Middle frontal gyrus (tissue), 1 donor: ENCODE data around the gene MTX3.

Experiments used
- DNase-seq: peaks from one replicate; pipeline ENCODE4 v3.0.0-alpha.2; 2015; ENCODE audit warnings: low spot score; ENCODE audit errors: extremely low spot score

MTX3 gene, protein sequence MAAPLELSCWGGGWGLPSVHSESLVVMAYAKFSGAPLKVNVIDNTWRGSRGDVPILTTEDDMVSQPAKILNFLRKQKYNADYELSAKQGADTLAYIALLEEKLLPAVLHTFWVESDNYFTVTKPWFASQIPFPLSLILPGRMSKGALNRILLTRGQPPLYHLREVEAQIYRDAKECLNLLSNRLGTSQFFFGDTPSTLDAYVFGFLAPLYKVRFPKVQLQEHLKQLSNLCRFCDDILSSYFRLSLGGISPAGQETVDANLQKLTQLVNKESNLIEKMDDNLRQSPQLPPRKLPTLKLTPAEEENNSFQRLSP

DNA sequence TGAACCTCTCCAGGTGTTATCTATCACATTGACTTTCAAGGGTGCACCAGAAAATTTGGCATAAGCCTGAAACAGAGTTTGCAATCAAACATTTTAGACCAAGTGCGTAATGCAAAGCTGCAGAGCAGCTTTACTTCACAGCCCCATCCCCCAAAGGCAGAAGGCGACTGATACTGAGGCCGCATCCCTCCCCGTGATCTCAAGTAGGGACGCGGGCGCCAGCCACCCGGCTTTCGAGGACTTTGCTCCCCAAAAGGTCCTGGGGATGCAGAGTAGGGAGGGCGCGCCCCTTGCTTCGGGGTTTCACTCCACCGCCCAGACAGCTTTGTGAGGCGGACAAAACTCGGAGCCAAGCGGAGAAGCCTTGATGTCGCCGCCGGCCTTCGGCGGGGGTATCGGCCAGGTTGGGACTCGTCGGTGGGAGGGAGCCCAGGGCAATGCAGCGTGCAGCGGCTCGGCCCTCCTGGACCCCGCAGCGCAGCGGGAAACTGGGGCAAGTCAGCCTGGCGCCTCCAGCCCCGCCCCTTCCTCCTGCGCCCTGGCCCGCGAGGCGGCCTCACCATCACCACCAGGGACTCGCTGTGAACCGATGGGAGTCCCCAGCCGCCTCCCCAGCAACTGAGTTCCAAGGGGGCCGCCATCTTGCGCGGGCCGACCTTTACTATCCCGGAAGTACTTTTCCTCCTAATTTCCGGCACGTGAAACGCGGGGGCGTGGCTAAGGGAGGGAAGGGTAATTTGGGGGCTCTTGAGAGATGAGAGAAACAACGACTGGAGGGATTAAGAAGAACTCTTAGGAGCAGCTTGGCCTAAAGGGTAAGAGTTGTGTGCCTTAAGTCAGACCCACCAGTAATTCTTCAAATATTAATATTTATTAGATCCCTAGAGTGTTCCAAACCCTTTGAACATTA is at the start of gene MTX3:
Gene MTX3, minus strand, starts transcription at position 665 of the 910 bp plus-strand sequence. Its CDS starts 24 bp downstream, at position 641.
- peak; percentile 77 for DNase-seq

DNA sequence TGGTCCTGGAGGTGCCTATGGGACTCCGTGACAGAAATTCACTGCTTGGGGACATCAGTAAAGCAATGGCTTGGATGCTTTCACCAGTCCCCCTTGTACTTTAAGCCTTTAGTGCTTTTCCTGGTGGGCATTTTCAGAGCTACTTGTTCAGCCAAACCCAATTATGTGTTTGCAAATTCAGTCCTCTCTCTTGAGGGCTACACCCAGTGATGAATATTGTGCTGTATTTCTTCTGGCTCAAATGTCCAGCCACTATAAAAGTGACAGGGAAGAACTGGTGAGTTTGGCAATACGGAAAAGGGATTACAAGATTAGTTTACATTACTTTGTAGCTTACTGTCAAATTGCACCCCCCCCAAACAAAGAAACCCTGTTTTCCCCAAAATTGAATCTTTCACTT is 48.6 kb upstream of the MTX3 start:
- no peak for DNase-seq

DNA sequence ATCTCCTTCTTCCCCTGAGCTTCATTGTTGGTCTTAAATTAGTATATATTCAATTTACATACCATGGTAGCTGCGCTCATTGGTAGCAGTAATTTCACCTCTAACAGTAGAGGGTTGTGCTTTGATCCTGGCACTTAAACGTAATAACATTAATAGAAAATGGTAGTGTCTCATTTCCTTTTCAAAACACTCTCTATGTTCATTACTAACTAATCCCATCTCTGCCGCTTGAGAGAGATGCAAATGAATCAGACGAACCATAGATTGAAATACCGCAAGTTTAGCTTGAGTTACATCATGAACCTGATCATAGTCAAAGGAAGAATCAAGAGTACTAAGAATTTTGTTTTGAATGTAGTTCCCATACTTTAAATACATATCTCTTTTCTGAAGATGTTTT is 46.3 kb upstream of the MTX3 start:
- no peak for DNase-seq

DNA sequence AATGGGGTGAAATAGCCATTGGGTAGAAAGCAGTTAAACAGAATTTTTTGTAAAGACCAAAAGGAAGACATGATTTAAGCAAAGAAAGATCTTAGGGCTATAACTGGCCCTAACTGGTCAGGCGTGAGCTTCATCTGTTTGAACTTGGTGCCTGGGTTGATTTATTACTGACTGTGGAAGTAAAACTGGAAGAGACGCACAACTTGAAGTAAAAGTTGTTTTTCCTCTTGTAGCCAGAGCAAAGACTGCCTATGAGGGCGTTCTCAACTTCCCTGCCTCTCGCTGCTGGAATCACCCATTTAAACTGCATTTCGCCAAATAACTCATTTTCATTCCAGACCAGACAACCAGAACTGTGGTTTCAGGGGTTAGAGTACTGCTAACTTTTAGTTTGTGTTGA is 45.6 kb upstream of the MTX3 start:
- DNase-seq = no peak

DNA sequence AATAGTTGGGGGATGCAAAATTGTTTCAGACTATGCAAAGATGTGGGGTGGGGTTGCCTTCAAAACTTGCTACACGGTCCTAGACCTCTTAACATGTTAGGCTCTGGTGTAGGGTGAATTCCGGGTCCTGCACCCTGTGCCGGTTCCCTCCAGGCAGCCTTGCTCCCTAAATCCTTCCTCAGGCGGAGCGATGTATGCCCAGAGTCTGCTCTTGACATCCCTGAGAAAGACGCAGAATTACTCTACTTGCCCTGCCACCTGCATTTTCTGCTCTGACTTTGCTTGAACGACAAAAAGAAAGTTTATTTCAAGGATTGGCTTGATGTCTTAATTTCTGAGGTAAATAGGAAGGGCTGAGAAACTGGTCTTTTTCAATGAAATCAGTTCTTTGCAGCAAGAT is 44.8 kb upstream of the MTX3 start:
- DNase-seq = no peak

DNA sequence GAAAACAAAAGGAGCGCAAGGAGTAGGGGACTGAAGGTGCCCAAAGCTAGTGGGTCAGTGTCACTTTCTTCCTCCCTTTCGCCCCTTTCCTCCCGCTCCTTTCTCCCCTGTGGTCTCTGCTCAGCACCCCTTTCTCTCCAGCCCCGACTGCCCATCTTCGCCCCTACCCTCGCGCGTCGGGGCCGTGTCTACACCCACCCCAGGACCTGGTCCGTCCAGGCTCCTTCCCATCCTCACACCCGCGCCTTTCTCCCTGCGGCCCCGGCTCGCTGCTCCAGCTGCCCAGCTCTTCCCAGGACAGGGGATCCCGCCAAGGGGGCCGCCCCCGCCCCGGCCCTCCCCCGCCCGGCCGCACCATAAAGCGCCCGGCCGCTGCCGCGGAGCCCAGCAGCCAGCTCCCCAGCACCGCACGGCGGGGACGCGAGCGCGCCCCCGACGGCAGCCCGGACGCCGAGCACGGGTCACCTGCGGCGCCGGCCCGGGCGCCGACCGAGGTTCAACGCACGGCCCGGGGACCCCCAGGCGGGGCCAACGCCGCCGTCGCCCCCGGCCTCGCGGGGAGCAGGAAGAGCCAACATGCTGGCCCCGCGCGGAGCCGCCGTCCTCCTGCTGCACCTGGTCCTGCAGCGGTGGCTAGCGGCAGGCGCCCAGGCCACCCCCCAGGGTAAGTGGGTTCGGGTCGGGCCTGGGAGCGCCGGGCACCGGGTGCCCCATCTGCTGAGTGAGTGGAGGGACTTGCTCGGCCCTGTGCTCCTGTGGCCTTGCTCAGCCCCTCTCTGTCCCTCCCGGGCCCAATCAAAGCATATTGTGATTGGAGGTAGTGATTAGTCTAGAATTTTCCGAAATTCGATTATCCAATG is 44.1 kb upstream of the MTX3 start, which contains the start of gene THBS4:
Gene THBS4, plus strand, starts transcription at position 387 of the 860 bp plus-strand sequence. Its CDS starts 190 bp downstream, at position 577.
- DNase-seq = no peak

DNA sequence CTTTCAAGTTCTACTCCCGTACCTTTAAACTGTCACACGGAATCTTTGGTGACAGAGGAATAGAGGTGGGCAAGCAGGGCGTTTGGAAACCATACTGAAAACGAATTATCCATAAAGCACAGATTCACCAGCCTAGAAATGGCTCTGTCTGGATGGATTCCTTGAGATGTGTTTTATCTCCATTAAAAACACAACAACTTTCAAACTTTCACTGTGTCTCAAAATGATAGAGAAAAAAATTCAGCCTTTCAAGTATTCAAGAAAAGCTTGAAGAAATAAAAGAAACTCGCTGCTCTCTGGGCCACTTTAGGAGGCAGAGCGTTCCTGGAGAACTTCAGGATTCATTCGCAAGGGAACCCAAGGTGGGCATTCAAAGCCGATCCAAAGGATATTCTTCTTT is 43.5 kb upstream of the MTX3 start:
- no peak for DNase-seq

DNA sequence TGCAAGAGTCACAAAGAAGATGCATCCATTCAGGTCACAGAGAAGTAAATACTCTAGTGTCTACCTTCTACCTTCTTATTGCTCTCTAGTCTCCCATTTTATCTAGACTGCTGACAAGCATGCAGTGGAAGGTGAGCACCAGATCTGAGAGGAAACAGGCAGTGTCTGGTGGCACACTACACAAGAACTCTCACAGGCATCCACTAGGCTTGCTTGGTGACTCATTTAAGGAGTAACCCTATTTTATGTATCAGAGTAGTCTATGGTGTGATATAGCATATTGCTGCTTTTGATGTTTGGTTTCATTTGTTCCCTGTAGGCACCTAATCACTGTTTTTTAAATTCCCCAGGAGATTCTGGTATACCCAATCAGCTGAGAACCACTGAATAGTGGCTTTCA is 42.5 kb upstream of the MTX3 start:
- no peak for DNase-seq

DNA sequence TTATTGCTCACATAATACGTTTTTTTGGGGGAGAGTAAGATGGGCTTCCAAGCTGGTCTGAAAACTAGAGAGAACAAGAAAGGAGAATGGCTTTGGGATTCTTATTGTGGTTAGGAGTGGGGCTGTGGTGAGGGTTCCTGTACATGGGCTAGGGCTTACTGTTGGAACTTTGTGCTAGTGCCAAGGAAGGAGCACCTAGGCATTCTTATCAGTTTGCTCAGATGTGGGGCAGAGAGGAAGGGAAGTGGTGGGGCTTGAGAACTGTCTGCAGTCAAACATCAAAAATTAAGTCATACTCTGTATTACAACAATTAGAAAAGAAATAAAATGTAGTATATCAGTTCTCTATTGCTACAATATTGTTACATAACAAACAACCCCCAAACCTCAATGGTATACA is 40.0 kb upstream of the MTX3 start:
- no peak for DNase-seq

DNA sequence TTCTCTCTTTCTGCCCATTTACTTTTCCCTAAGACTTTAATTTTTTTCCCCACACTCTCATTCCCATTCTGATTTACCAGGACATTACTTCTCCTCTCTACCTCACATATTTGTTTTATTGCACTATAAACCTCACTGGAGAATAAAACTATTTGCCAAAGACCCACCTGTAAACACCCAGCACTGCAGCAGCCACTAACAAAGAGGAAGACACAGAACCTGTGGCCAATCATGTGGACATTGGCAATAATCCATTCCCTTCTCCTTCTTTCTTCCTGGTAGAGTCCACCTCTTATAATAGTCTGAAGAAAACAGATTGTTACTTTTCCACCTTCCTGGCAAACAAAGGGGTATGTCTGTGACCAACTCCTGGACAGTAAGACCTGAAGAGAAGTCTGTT is 35.8 kb upstream of the MTX3 start:
- no peak for DNase-seq

DNA sequence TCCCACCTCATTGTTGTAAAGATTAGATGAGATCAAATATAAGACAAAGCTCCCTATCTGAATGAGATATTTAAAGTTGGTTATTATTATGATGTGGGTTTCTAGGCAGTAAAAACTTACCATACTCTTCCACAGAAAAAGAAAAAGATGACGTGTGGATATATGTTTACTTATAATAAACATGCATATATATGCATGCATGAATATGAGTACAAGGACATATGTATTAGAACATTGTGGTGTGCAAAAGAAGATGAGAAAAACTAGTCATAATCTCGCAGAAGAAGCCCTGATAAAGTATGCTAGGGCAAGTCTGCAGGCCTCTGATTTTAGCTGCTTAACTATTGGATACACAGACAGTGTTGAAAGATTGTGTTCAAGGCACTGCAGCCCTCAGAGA is 34.0 kb upstream of the MTX3 start:
- no peak for DNase-seq

DNA sequence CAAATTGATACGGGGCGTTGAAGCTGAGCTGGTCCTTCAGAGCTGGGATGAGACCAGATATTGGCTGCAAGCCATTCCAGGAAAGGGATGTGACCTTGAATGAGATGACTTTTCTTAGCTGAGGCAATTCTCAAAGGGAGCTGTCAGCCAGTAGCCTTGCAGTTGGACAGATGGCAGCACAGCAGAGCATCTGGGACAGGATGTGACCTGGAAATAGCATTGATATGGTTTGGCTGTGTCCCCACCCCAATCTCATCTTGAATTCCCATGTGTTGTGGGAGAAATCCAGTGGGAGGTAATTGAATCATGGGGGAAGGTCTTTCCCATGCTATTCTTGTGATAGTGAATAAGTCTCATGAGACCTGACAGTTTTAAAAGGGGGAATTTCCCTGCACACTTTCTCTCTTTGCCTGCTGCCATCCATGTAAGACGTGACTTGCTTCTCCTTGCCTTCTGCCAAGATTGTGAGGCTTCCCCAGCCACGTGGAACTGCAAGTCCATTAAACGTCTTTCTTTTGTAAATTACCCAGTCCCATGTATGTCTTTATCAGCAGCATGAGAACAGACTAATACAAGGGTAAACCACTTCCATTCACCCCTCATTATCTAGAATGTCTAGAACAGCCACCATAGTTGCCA is 19.8 kb upstream of the MTX3 start:
- DNase-seq = no peak

DNA sequence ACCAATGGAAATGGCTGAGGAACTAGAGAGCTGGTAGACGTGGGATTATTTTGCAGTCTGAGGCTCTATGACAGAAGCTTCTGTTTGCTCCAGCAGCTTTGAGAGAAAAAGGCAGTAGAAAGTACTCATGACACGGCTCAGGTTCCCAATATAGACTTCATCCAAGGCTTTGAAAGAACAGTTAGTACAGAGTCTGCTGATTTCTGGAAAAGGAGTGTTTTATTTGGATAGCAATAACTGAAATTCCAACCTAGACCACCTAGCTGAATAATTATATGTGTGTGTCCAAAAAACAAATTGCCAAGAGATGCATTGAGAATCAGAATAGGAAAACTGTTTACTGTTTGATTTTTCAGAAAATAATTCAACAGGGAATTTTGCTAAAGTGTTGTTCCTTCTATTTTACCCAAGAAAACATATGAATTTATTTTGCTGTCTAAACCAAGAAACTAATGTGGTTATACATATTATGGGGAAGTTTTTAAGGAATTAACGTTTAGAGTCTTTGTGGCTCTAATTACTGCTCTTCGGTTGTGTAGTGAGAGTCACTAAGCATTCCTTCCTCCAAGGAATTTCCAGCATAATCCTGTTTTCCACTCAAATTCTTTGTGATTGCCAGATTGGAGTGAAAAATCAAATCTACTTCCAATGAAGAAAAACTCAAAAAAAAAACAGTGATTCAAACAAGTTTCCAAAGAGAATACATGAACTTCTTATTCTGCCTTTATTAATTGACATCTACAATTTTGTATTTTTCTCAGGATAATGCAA is 18.1 kb upstream of the MTX3 start:
- DNase-seq = peak; percentile 33

DNA sequence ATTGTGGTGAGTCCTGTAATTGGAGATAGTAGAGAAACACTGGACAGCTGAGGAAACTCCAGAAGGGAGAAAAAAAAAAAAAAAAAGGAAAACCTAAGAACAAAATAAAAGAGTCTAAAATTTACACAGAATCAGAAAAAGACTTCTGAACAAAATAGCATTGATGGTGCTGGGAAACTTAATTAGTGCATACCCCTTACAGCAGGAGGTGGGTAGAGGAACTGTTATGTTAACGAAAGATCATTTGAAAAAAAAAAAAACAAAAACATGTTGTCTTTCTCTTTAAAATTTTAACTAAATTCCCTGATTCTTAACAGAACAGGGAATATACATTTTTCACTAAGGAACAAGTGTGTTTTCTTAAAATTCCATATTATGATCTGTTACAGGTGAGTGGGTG is 11.6 kb upstream of the MTX3 start:
- DNase-seq = no peak

DNA sequence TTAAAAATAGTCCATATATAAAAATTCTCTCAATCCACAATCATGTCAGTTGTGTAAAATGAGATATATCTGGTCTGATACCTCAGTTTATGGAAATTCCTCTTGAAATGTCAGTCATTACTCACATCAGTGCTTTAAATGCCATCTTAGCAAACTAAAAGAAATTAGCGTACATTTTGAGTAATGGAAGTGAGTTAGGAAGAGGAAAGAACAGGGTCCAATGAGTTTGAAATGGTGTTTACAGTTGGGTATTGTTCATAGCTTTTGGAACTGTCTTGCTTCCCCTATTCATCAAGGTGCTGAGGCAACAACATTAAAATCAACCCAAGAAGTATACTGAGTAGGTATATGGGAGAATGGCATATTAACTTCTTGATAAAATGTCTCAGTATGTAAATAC is 8.7 kb upstream of the MTX3 start:
- no peak for DNase-seq

DNA sequence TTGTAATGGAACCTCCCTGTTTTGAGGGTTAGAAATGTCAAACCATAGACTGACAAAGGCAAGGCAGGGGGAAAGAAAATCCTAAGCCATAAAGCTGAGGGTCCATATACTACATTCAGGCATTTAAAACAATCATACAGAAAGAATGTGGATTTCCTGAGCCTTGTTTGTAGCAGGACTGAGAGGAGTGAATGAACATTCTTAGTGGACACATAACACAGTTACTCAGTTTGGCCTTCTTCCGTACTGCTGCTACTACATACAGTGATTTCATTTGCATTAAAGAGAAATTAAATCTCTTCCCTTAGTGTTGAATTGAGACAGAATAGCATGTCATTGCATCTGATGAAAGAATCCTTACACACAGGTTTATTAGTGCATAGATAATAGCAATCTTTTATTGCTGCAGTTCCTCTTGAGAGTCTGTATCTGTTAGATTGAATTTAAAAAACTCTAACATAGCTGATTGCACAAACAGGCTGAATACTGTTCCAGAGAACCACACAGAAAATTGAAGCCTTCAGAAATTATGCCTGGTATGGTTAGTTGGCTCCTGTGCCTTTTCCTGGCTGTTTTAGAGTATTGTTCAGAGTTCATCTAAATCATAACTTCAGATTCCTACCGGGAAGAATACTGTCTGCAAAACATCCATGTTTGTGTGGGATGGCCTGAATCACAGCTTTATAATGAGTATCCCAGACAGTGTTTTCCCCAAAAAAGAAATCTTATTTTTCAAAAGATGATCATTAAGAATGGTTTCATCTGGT is 2.0 kb upstream of the MTX3 start:
- no peak for DNase-seq

DNA sequence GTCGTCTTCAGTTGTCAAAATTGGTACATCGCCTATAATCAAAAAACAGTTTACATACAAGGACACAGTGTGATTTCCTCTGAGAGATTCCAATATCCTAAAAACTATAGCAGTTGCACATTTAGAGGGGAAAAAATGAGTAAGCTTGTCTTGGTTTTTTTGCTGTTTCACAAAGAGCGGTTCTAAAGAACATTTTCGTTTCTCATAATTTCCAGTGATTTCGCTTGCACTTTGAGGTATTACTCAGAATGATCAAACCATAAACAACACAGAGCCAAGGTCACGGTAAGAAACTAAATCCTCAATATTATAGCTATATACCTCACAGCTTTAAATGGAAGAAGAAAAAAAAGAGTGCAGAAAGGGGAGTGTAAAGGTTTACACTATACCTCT is 861 bp downstream of the MTX3 start:
- DNase-seq = no peak

DNA sequence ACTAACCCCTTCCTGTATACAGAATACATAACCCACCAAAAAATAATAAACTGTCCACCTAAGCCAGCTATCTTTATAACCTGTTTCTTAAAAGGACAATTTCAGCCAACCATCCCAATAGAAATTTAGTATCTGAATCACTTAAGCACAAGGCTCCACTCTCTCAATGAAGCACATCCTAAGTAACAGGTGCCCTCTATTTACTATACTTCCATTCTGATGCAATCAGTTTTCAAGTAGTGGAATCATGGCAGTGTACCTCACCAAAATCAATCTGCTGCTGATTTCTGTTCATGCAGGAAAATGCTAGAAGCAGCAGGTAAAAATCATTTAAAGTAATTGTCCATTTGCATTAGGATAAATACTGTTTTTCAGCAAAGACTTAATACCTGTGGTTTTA is 4.8 kb downstream of the MTX3 start:
- no peak for DNase-seq

DNA sequence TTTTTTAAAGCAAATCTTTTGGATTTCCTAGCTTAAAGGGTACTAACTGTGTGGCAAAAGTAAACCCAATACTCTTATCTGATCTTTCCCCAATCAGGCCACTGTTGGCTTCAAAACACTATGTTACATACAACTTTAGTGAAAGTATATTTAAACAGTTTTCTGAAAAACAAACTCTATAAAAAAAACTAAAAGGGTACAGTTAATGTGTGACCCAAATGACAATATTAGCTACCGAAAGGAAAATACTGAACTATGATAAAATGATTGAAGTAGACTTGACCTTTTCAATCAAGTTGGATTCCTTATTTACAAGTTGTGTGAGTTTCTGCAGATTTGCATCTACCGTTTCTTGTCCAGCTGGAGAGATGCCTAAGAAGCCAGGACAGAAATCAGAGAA is 5.8 kb downstream of the MTX3 start:
- DNase-seq = no peak

DNA sequence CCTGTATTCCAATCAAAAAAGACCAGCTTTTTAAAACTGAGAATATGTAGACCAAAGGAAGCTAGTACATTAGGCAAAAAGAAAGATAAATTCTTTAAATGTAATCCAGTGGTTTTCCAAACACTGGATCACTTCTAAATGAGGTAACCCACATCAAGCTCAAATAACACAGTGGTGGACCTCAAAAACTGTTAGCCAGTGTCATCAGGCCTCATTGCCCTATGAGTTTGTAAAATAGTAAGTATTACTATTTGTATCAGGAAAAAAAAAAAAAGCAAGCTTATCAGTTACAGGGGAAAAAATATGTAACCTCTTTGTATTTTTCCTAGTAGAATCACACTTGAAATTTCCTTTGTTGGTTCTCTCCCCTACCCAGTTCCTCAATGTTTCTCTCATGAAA is 6.7 kb downstream of the MTX3 start:
- no peak for DNase-seq
